ENCODE results near the gene HEPN1.

DNA sequence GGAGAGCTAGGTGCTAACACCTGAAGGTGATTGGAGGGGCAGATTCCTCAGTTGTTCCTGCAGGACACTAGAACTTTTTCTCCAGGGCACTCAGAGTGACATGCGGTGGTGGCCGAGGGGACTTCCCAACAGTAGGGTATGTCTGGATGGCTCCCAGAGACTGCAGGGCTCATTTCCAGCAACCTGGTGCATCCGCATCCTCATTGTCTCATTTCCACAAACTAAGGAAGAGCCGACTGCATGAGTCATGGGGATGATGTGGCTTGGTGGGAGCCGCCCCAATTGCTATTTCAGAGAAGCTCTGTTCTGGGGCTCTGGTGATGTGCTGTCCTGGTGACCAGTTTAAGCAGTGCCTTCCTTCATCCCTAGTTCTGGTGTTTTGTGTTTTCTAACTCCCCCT is 18.6 kb upstream of the HEPN1 start:
- TF ChIP-seq, protein P1, sequence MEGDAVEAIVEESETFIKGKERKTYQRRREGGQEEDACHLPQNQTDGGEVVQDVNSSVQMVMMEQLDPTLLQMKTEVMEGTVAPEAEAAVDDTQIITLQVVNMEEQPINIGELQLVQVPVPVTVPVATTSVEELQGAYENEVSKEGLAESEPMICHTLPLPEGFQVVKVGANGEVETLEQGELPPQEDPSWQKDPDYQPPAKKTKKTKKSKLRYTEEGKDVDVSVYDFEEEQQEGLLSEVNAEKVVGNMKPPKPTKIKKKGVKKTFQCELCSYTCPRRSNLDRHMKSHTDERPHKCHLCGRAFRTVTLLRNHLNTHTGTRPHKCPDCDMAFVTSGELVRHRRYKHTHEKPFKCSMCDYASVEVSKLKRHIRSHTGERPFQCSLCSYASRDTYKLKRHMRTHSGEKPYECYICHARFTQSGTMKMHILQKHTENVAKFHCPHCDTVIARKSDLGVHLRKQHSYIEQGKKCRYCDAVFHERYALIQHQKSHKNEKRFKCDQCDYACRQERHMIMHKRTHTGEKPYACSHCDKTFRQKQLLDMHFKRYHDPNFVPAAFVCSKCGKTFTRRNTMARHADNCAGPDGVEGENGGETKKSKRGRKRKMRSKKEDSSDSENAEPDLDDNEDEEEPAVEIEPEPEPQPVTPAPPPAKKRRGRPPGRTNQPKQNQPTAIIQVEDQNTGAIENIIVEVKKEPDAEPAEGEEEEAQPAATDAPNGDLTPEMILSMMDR (IDR thresholded peaks at IDR 0.05; ENCODE audit: control extremely low read depth in 1 of 3, insufficient read depth in 1 of 3, low read depth in 1 of 3, low read length in 3 of 3) = no peak
- no peak for TF ChIP-seq KDM1A (IDR thresholded peaks at IDR 0.05; ENCODE audit: borderline replicate concordance, low read length)
- no peak for TF ChIP-seq SRF (IDR thresholded peaks at IDR 0.05; ENCODE audit: low read depth, low read length)
